ENCODE results near the gene FOXO1.

GRCh38 chr13:40583738-40584137, 82.7 kb downstream of the FOXO1 start:
- no peak for TF ChIP-seq CTCF (IDR thresholded peaks at IDR 0.05 in 8 of 11, conservative IDR thresholded peaks at IDR 0.05 in 3 of 11)
- no peak for TF ChIP-seq POLR2AphosphoS5 (IDR thresholded peaks at IDR 0.05)
- TF ChIP-seq POLR2A (IDR thresholded peaks at IDR 0.05), result no peak
